Muscle of leg (tissue), 11 donors: Measurements from ENCODE around the gene KLF12. TPM values are rescaled to one million over a fixed set of nuclear protein-coding genes. Genes with fewer than 3 reads are reported as not detected.

Experiments used
- DNase-seq: peaks from one replicate; pipeline ENCODE4 v3.0.0; 2013
- H3K27ac ChIP-seq: one replicate; pipeline ENCODE4 v1.5.1; 2013; ENCODE audit warnings: mild to moderate bottlenecking, low read length, control low read depth
- H3K27me3 ChIP-seq: one replicate; pipeline ENCODE4 v1.6.1; 2013; ENCODE audit warnings: low read length; ENCODE audit not compliant: control insufficient read depth, insufficient read depth
- H3K36me3 ChIP-seq: one replicate; pipeline ENCODE4 v1.6.1; 2013; ENCODE audit warnings: low read length; ENCODE audit not compliant: control insufficient read depth, insufficient read depth
- H3K4me1 ChIP-seq: one replicate; pipeline ENCODE4 v1.6.1; 2013; ENCODE audit warnings: low read length; ENCODE audit not compliant: control insufficient read depth, insufficient read depth
- H3K4me3 ChIP-seq: one replicate; pipeline ENCODE4 v1.5.1; 2013; ENCODE audit warnings: low read length, control low read depth
- H3K9me3 ChIP-seq: replicated peaks from 2 replicates; pipeline ENCODE4 v1.6.1; 2013; ENCODE audit warnings: low read depth, low read length; ENCODE audit not compliant: control insufficient read depth
- WGBS: methylation state at CpG from one replicate; pipeline ENCODE4 v1.1.5; 2013; ENCODE audit warnings: missing lambda C conversion rate; ENCODE audit not compliant: insufficient coverage; 5-methylcytosine and 5-hydroxymethylcytosine counted together
- polyA plus RNA-seq, 8 donors: library from polyadenylated mRNA; unstranded; fragments of 120-200 nt; gene quantifications; one replicate each; pipeline versions ENCODE4 v1.2.1 to v1.2.3, GENCODE V29; 2013; ENCODE audit warnings: inconsistent platforms in 1 of 8, low replicate concordance in 1 of 8; ENCODE audit not compliant: insufficient read length in 8 of 8, insufficient read depth in 1 of 8
- total RNA-seq: library from RNA; stranded (reverse); fragments of 120-200 nt; gene quantifications from one replicate; pipeline ENCODE4 v1.2.4, GENCODE V29; 2013

KLF12 gene
- total and polyA plus RNA-seq, 9 donors = 11.3 to 26.5 (median 20.7) TPM

GRCh38 chr13:74104661-74105275 lies 29.4 kb downstream of the KLF12 start:
- H3K27ac ChIP-seq = no peak overlapping the region
- no peak overlapping the region for H3K4me3 ChIP-seq
- no peaks in the 10 kb centered on the region for H3K4me1 ChIP-seq
- WGBS = no CpG with 5 or more reads among the region's 3 CpGs
- H3K27me3 ChIP-seq = no peaks in the 10 kb centered on the region
- H3K36me3 ChIP-seq = no peaks in the 10 kb centered on the region
- DNase-seq = no peak
- peaks cover 9% of the 10 kb centered on the region for H3K9me3 ChIP-seq

GRCh38 chr13:74103970-74104555 lies 30.1 kb downstream of the KLF12 start:
- no CpG with 5 or more reads among the region's 3 CpGs for WGBS
- H3K9me3 ChIP-seq = peaks cover 9% of the 10 kb centered on the region

GRCh38 chr13:74103196-74103595 lies 31.0 kb downstream of the KLF12 start:
- Histone ChIP-seq H3K4me3 (no peak overlapping the region), H3K4me1 (no peaks in the 10 kb centered on the region), H3K27ac (no peak overlapping the region), H3K36me3 (no peaks in the 10 kb centered on the region), H3K9me3 (peaks cover 9% of the 10 kb centered on the region), H3K27me3 (no peaks in the 10 kb centered on the region)
- no peak for DNase-seq
- no CpG with 5 or more reads among the region's 6 CpGs for WGBS

More at GRCh38 chr13:74103970-74104555, 30.1 kb downstream of the KLF12 start:
- Histone ChIP-seq H3K36me3 (no peaks in the 10 kb centered on the region), H3K4me1 (no peaks in the 10 kb centered on the region), H3K4me3 (no peak overlapping the region), H3K27ac (no peak overlapping the region), H3K27me3 (no peaks in the 10 kb centered on the region)
- DNase-seq = no peak

- H3K36me3 ChIP-seq = no peaks in the 10 kb centered on the region
- H3K9me3 ChIP-seq = peaks cover 9% of the 10 kb centered on the region
- no CpG with 5 or more reads among the region's 1 CpG for WGBS
These were observed 31.5 kb downstream of the KLF12 start for GRCh38 chr13:74102691-74103090.

GRCh38 chr13:74101436-74101835 lies 32.8 kb downstream of the KLF12 start:
- Histone ChIP-seq H3K4me1 (no peaks in the 10 kb centered on the region), H3K27ac (no peak overlapping the region), H3K36me3 (no peaks in the 10 kb centered on the region), H3K4me3 (no peak overlapping the region), H3K27me3 (no peaks in the 10 kb centered on the region), H3K9me3 (peaks cover 9% of the 10 kb centered on the region)
- DNase-seq = no peak
- no CpG with 5 or more reads among the region's 1 CpG for WGBS

More at GRCh38 chr13:74102691-74103090, 31.5 kb downstream of the KLF12 start:
- no peaks in the 10 kb centered on the region for H3K4me1 ChIP-seq
- H3K4me3 ChIP-seq = no peak overlapping the region
- no peaks in the 10 kb centered on the region for H3K27me3 ChIP-seq
- H3K27ac ChIP-seq = no peak overlapping the region
- no peak for DNase-seq

- no peak for DNase-seq
- no CpG with 5 or more reads among the region's 1 CpG for WGBS
- Histone ChIP-seq H3K36me3 (no peaks in the 10 kb centered on the region), H3K27ac (no peak overlapping the region), H3K9me3 (peaks cover 9% of the 10 kb centered on the region), H3K27me3 (no peaks in the 10 kb centered on the region), H3K4me1 (no peaks in the 10 kb centered on the region), H3K4me3 (no peak overlapping the region)
These were observed 36.1 kb downstream of the KLF12 start for GRCh38 chr13:74098077-74098476.

GRCh38 chr13:74097116-74097515 lies 37.1 kb downstream of the KLF12 start:
- Histone ChIP-seq H3K36me3 (no peaks in the 10 kb centered on the region), H3K4me1 (no peaks in the 10 kb centered on the region), H3K9me3 (peaks cover 9% of the 10 kb centered on the region), H3K27me3 (no peaks in the 10 kb centered on the region), H3K4me3 (no peak overlapping the region), H3K27ac (no peak overlapping the region)
- WGBS = no CpG with 5 or more reads among the region's 1 CpG
- DNase-seq = no peak

- DNase-seq = no peak
- H3K4me1 ChIP-seq = no peaks in the 10 kb centered on the region
- H3K27ac ChIP-seq = no peak overlapping the region
- H3K36me3 ChIP-seq = no peaks in the 10 kb centered on the region
- H3K4me3 ChIP-seq = no peak overlapping the region
- H3K9me3 ChIP-seq = no peaks in the 10 kb centered on the region
- no peaks in the 10 kb centered on the region for H3K27me3 ChIP-seq
These were observed 40.5 kb downstream of the KLF12 start for GRCh38 chr13:74093691-74094090.

- H3K27ac ChIP-seq = no peak overlapping the region
- no peak for DNase-seq
- no peak overlapping the region for H3K4me3 ChIP-seq
- H3K4me1 ChIP-seq = peaks cover 5% of the 10 kb centered on the region
- no peaks in the 10 kb centered on the region for H3K9me3 ChIP-seq
- no peaks in the 10 kb centered on the region for H3K36me3 ChIP-seq
- no CpG with 5 or more reads among the region's 3 CpGs for WGBS
- no peaks in the 10 kb centered on the region for H3K27me3 ChIP-seq
These were observed 41.5 kb downstream of the KLF12 start for GRCh38 chr13:74092711-74093110.

GRCh38 chr13:74090869-74091605 lies 43.2 kb downstream of the KLF12 start:
- no peaks in the 10 kb centered on the region for H3K36me3 ChIP-seq
- no peak for DNase-seq
- H3K4me1 ChIP-seq = peaks cover 9% of the 10 kb centered on the region
- WGBS = no CpG with 5 or more reads among the region's 4 CpGs
- no peaks in the 10 kb centered on the region for H3K27me3 ChIP-seq
- H3K27ac ChIP-seq = no peak overlapping the region
- H3K4me3 ChIP-seq = no peak overlapping the region
- H3K9me3 ChIP-seq = no peaks in the 10 kb centered on the region
